GM23338 (cell line): ENCODE measurements around the gene FANK1. TPM values are rescaled to one million over a fixed set of nuclear protein-coding genes. Genes with fewer than 3 reads are reported as not detected.

Source experiments
- EZH2 ChIP-seq: fragments of 200-600 bp; sonication (generic); IDR thresholded peaks from one replicate; pipeline ENCODE4 v1.8.0; 2017; ENCODE audit warnings: antibody characterized with exemption, mild to moderate bottlenecking, low read depth; ENCODE audit not compliant: unreplicated experiment
- EZH2phosphoT487 ChIP-seq: fragments of 200-600 bp; sonication (generic); IDR thresholded peaks from one replicate; pipeline ENCODE4 v1.8.1; 2018; ENCODE audit warnings: antibody characterized with exemption; ENCODE audit not compliant: unreplicated experiment
- JUNB ChIP-seq: IDR thresholded peaks from one replicate; pipeline ENCODE4 v1.6.1; 2016; ENCODE audit warnings: antibody characterized with exemption; ENCODE audit not compliant: unreplicated experiment
- ZNF331 ChIP-seq: fragments of 250-450 bp; sonication (Bioruptor Pico); IDR thresholded peaks from 2 replicates; pipeline ENCODE4 v1.5.0; 2020; ENCODE audit warnings: low read depth, mild to moderate bottlenecking, moderate library complexity
- polyA plus RNA-seq: library from polyadenylated mRNA; unstranded; fragments of >200 nt; fragmentation: Nextera tagmentation; extraction: Ambion mirVana; gene quantifications from 2 replicates; pipeline ENCODE4 v1.2.1, GENCODE V29; 2016
- total RNA-seq: library from RNA; depleted of rRNA; stranded (reverse); fragments of >200 nt; shearing (Covaris generic); gene quantifications from 2 replicates; pipeline ENCODE4 v1.2.3, GENCODE V29; 2014
- TF ChIP-seq, protein P1 (sequence below): fragments of 250-450 bp; sonication (Bioruptor Pico); IDR thresholded peaks from 2 replicates; pipeline ENCODE4 v1.5.0; 2020; ENCODE audit warnings: mild to moderate bottlenecking, moderate library complexity
- TF ChIP-seq, protein P2 (sequence below): IDR thresholded peaks from 2 replicates; pipeline ENCODE4 v1.6.1; 2016; ENCODE audit warnings: antibody characterized with exemption
- TF ChIP-seq, protein P3 (sequence below): IDR thresholded peaks from one replicate; pipeline ENCODE4 v1.6.1; 2018; ENCODE audit warnings: antibody characterized with exemption; ENCODE audit not compliant: unreplicated experiment

Gene FANK1
- total and polyA plus RNA-seq, 2 experiments from 2014 or later = 0.37 to 0.69 TPM

DNA sequence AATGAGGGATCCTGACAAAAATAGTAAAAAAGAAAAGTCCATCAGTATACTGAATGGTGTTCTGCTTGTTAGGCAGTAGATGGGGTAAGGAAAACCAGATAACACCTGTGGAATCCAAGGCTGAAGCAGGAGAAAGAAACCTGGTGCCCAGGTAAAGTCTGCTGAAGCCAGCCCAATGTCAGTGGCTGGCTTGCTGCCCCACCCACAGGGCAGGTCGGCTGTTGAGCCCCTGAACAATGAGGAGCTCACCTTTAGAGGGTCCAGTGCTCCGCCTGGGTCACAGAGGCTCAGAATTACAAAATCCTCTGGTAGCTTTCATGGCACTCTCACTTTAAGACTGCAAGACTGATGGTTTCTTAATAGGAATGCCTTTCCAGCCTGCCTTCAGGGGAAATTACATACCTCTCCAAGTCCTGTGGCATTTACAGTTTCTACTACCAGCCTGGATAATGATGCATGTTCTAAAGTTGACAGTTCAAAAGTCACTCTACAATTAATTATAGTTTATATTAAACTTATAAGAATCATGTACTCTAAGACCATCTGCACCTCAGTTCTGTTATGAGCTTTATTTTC lies 39.1 kb upstream of the FANK1 start (continued):
- TF ChIP-seq, protein P1, sequence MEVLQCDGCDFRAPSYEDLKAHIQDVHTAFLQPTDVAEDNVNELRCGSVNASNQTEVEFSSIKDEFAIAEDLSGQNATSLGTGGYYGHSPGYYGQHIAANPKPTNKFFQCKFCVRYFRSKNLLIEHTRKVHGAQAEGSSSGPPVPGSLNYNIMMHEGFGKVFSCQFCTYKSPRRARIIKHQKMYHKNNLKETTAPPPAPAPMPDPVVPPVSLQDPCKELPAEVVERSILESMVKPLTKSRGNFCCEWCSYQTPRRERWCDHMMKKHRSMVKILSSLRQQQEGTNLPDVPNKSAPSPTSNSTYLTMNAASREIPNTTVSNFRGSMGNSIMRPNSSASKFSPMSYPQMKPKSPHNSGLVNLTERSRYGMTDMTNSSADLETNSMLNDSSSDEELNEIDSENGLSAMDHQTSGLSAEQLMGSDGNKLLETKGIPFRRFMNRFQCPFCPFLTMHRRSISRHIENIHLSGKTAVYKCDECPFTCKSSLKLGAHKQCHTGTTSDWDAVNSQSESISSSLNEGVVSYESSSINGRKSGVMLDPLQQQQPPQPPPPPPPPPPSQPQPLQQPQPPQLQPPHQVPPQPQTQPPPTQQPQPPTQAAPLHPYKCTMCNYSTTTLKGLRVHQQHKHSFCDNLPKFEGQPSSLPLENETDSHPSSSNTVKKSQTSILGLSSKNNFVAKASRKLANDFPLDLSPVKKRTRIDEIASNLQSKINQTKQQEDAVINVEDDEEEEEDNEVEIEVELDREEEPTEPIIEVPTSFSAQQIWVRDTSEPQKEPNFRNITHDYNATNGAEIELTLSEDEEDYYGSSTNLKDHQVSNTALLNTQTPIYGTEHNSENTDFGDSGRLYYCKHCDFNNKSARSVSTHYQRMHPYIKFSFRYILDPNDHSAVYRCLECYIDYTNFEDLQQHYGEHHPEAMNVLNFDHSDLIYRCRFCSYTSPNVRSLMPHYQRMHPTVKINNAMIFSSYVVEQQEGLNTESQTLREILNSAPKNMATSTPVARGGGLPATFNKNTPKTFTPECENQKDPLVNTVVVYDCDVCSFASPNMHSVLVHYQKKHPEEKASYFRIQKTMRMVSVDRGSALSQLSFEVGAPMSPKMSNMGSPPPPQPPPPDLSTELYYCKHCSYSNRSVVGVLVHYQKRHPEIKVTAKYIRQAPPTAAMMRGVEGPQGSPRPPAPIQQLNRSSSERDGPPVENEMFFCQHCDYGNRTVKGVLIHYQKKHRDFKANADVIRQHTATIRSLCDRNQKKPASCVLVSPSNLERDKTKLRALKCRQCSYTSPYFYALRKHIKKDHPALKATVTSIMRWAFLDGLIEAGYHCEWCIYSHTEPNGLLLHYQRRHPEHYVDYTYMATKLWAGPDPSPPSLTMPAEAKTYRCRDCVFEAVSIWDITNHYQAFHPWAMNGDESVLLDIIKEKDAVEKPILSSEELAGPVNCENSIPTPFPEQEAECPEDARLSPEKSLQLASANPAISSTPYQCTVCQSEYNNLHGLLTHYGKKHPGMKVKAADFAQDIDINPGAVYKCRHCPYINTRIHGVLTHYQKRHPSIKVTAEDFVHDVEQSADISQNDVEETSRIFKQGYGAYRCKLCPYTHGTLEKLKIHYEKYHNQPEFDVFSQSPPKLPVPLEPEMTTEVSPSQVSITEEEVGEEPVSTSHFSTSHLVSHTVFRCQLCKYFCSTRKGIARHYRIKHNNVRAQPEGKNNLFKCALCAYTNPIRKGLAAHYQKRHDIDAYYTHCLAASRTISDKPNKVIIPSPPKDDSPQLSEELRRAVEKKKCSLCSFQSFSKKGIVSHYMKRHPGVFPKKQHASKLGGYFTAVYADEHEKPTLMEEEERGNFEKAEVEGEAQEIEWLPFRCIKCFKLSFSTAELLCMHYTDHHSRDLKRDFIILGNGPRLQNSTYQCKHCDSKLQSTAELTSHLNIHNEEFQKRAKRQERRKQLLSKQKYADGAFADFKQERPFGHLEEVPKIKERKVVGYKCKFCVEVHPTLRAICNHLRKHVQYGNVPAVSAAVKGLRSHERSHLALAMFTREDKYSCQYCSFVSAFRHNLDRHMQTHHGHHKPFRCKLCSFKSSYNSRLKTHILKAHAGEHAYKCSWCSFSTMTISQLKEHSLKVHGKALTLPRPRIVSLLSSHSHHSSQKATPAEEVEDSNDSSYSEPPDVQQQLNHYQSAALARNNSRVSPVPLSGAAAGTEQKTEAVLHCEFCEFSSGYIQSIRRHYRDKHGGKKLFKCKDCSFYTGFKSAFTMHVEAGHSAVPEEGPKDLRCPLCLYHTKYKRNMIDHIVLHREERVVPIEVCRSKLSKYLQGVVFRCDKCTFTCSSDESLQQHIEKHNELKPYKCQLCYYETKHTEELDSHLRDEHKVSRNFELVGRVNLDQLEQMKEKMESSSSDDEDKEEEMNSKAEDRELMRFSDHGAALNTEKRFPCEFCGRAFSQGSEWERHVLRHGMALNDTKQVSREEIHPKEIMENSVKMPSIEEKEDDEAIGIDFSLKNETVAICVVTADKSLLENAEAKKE = no peak
- TF ChIP-seq EZH2 = no peak
- no peak for TF ChIP-seq ZNF331 (CRISPR knock-in tag)
- no peak for TF ChIP-seq JUNB
- TF ChIP-seq EZH2phosphoT487 = no peak
- TF ChIP-seq, protein P2, sequence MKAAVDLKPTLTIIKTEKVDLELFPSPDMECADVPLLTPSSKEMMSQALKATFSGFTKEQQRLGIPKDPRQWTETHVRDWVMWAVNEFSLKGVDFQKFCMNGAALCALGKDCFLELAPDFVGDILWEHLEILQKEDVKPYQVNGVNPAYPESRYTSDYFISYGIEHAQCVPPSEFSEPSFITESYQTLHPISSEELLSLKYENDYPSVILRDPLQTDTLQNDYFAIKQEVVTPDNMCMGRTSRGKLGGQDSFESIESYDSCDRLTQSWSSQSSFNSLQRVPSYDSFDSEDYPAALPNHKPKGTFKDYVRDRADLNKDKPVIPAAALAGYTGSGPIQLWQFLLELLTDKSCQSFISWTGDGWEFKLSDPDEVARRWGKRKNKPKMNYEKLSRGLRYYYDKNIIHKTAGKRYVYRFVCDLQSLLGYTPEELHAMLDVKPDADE = no peak
- TF ChIP-seq, protein P3, sequence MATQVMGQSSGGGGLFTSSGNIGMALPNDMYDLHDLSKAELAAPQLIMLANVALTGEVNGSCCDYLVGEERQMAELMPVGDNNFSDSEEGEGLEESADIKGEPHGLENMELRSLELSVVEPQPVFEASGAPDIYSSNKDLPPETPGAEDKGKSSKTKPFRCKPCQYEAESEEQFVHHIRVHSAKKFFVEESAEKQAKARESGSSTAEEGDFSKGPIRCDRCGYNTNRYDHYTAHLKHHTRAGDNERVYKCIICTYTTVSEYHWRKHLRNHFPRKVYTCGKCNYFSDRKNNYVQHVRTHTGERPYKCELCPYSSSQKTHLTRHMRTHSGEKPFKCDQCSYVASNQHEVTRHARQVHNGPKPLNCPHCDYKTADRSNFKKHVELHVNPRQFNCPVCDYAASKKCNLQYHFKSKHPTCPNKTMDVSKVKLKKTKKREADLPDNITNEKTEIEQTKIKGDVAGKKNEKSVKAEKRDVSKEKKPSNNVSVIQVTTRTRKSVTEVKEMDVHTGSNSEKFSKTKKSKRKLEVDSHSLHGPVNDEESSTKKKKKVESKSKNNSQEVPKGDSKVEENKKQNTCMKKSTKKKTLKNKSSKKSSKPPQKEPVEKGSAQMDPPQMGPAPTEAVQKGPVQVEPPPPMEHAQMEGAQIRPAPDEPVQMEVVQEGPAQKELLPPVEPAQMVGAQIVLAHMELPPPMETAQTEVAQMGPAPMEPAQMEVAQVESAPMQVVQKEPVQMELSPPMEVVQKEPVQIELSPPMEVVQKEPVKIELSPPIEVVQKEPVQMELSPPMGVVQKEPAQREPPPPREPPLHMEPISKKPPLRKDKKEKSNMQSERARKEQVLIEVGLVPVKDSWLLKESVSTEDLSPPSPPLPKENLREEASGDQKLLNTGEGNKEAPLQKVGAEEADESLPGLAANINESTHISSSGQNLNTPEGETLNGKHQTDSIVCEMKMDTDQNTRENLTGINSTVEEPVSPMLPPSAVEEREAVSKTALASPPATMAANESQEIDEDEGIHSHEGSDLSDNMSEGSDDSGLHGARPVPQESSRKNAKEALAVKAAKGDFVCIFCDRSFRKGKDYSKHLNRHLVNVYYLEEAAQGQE = no peak
